H9 (cell line): Measurements from ENCODE around the gene ANGEL2. TPM values are rescaled to one million over a fixed set of nuclear protein-coding genes. Genes with fewer than 3 reads are reported as not detected.

Experiments used
- DNase-seq: peaks from one replicate; pipeline ENCODE4 v3.0.0-alpha.2; 2017
- H2AFZ ChIP-seq: one replicate; pipeline ENCODE4 v1.6.1; 2013; ENCODE audit warnings: mild to moderate bottlenecking, low read length, control low read depth, moderate library complexity
- H2AK5ac ChIP-seq: 2 replicates; pipeline ENCODE4 v1.6.1; 2013; ENCODE audit warnings: low read length, control low read depth, mixed read lengths; ENCODE audit not compliant: insufficient read length
- H2BK120ac ChIP-seq: one replicate; pipeline ENCODE4 v1.6.1; 2013; ENCODE audit warnings: low read depth, mild to moderate bottlenecking, low read length, control low read depth, inconsistent platforms; ENCODE audit not compliant: poor library complexity, severe bottlenecking
- H2BK12ac ChIP-seq: 2 replicates; pipeline ENCODE4 v1.6.1; 2013; ENCODE audit warnings: low read length, control low read depth, mixed read lengths, low read depth; ENCODE audit not compliant: insufficient read length
- H2BK15ac ChIP-seq: 2 replicates; pipeline ENCODE4 v1.6.1; 2013; ENCODE audit warnings: low read depth, low read length, control low read depth
- H2BK20ac ChIP-seq: one replicate; pipeline ENCODE4 v1.6.1; 2013; ENCODE audit warnings: low read depth, mild to moderate bottlenecking, low read length, control low read depth, inconsistent platforms; ENCODE audit not compliant: poor library complexity, severe bottlenecking
- H2BK5ac ChIP-seq: 2 replicates; pipeline ENCODE4 v1.6.1; 2013; ENCODE audit warnings: low read length, control low read depth, mixed read lengths; ENCODE audit not compliant: insufficient read length
- H3K14ac ChIP-seq: 2 replicates; pipeline ENCODE4 v1.6.1; 2013; ENCODE audit warnings: low read length, control low read depth; ENCODE audit not compliant: insufficient read depth
- H3K18ac ChIP-seq: 2 replicates; pipeline ENCODE4 v1.6.1; 2013; ENCODE audit warnings: low read depth, mild to moderate bottlenecking, mixed read lengths, low read length, control low read depth; ENCODE audit not compliant: insufficient read length
- H3K23ac ChIP-seq: 2 replicates; pipeline ENCODE4 v1.6.1; 2013; ENCODE audit warnings: low read length, control low read depth, mixed read lengths, low read depth; ENCODE audit not compliant: insufficient read length
- H3K23me2 ChIP-seq: 2 replicates; pipeline ENCODE4 v1.6.1; 2013; ENCODE audit warnings: low read depth, mild to moderate bottlenecking, mixed read lengths, low read length, control low read depth; ENCODE audit not compliant: insufficient read length, poor library complexity, severe bottlenecking
- H3K27ac ChIP-seq: 2 replicates; pipeline ENCODE4 v1.5.1; 2013; ENCODE audit warnings: low read length, control low read depth, mixed read lengths, low read depth; ENCODE audit not compliant: insufficient read length
- H3K27me3 ChIP-seq: 2 replicates; pipeline ENCODE4 v1.6.1; 2013; ENCODE audit warnings: low read length, control low read depth, inconsistent platforms; ENCODE audit not compliant: insufficient read depth
- H3K4ac ChIP-seq: 2 replicates; pipeline ENCODE4 v1.6.1; 2013; ENCODE audit warnings: low read depth, mild to moderate bottlenecking, control low read depth, inconsistent platforms, low read length, moderate library complexity
- H3K4me1 ChIP-seq: 2 replicates; pipeline ENCODE4 v1.6.1; 2013; ENCODE audit warnings: low read length, control low read depth, inconsistent platforms; ENCODE audit not compliant: insufficient read depth
- H3K4me2 ChIP-seq: 2 replicates; pipeline ENCODE4 v1.6.1; 2013; ENCODE audit warnings: low read length, control low read depth, mixed read lengths; ENCODE audit not compliant: insufficient read length, insufficient read depth
- H3K56ac ChIP-seq: 2 replicates; pipeline ENCODE4 v1.6.1; 2013; ENCODE audit warnings: low read depth, mild to moderate bottlenecking, mixed read lengths, low read length, control low read depth; ENCODE audit not compliant: insufficient read length
- H3K79me1 ChIP-seq: 2 replicates; pipeline ENCODE4 v1.6.1; 2013; ENCODE audit warnings: low read depth, mild to moderate bottlenecking, moderate library complexity, low read length, control low read depth, inconsistent platforms; ENCODE audit not compliant: insufficient read depth, poor library complexity, severe bottlenecking
- H3K79me2 ChIP-seq: 2 replicates; pipeline ENCODE4 v1.6.1; 2013; ENCODE audit warnings: low read length, control low read depth, inconsistent platforms; ENCODE audit not compliant: insufficient read depth
- H3K9ac ChIP-seq: 2 replicates; pipeline ENCODE4 v1.6.1; 2013; ENCODE audit warnings: low read length, control low read depth, mixed read lengths; ENCODE audit not compliant: insufficient read length; ENCODE audit errors: extremely low read depth
- H3K9me3 ChIP-seq: one replicate; pipeline ENCODE4 v1.6.1; 2013; ENCODE audit warnings: low read depth, low read length, inconsistent platforms; ENCODE audit not compliant: control insufficient read depth
- H3T11ph ChIP-seq: one replicate; pipeline ENCODE4 v1.6.1; 2013; ENCODE audit warnings: mild to moderate bottlenecking, low read length, control low read depth, inconsistent platforms
- H4K20me1 ChIP-seq: one replicate; pipeline ENCODE4 v1.6.1; 2013; ENCODE audit not compliant: control insufficient read depth, insufficient read length, insufficient read depth
- H4K5ac ChIP-seq: 2 replicates; pipeline ENCODE4 v1.6.1; 2013; ENCODE audit warnings: low read depth, mild to moderate bottlenecking, mixed read lengths, low read length, control low read depth; ENCODE audit not compliant: insufficient read length
- H4K8ac ChIP-seq: replicated peaks from 2 replicates; pipeline ENCODE4 v1.6.1; 2013; ENCODE audit warnings: low read length, control low read depth, mixed read lengths, low read depth; ENCODE audit not compliant: insufficient read length
- H4K91ac ChIP-seq: 2 replicates; pipeline ENCODE4 v1.6.1; 2013; ENCODE audit warnings: low read depth, mild to moderate bottlenecking, moderate library complexity, mixed read lengths, low read length, control low read depth; ENCODE audit not compliant: insufficient read length
- H3K27ac Mint-ChIP-seq, 3 experiments: 2 replicates in 2 of 3; 3 replicates in 1 of 3; pipeline ENCODE4 v1.8.0; 2020 to 2021; ENCODE audit warnings: mixed read lengths in 3 of 3, mild to moderate bottlenecking in 1 of 3, moderate library complexity in 1 of 3
- H3K27me3 Mint-ChIP-seq: 2 replicates; pipeline ENCODE4 v1.8.0; 2021; ENCODE audit warnings: low read depth, mild to moderate bottlenecking, moderate library complexity, mixed read lengths
- H3K36me3 Mint-ChIP-seq, 3 experiments: 2 replicates in 2 of 3; 3 replicates in 1 of 3; pipeline ENCODE4 v1.8.0; 2020 to 2021; ENCODE audit warnings: low read depth in 3 of 3, mixed read lengths in 3 of 3; ENCODE audit not compliant: insufficient read depth in 1 of 3
- H3K4me1 Mint-ChIP-seq, 2 experiments: 2 replicates each; pipeline ENCODE4 v1.8.0; 2020; ENCODE audit warnings: mixed read lengths in 2 of 2
- H3K4me3 Mint-ChIP-seq, 2 experiments: 2 replicates in 1 of 2; 3 replicates in 1 of 2; pipeline ENCODE4 v1.8.0; 2020 to 2021; ENCODE audit warnings: mild to moderate bottlenecking in 2 of 2, mixed read lengths in 2 of 2, moderate library complexity in 1 of 2
- H3K9me3 Mint-ChIP-seq, 2 experiments: 2 replicates in 1 of 2; 3 replicates in 1 of 2; pipeline ENCODE4 v1.8.0; 2020; ENCODE audit warnings: mild to moderate bottlenecking in 2 of 2, mixed read lengths in 2 of 2, moderate library complexity in 1 of 2
- WGBS: extraction: QIAGEN DNeasy Blood & Tissue Kit; methylation state at CpG from one replicate; pipeline ENCODE4 v1.1.7; 2013; ENCODE audit warnings: missing lambda C conversion rate, low lambda C conversion rate, mixed read lengths; ENCODE audit not compliant: insufficient read length; ENCODE audit errors: extremely low coverage; 5-methylcytosine and 5-hydroxymethylcytosine counted together
- long read RNA-seq: library from polyadenylated mRNA; unstranded; transcript quantifications from one replicate; pipeline ENCODE4 v2.0.0, GENCODE V29; 2020
- total RNA-seq: library from RNA; stranded (reverse); gene quantifications from 2 replicates; pipeline ENCODE4 v1.2.1, GENCODE V29; 2021
- TF ChIP-seq, protein P1 (sequence below): fragments of 200-600 bp; sonication (generic); conservative IDR thresholded peaks from 3 replicates; pipeline ENCODE4 v1.8.0; 2021; ENCODE audit warnings: antibody characterized with exemption, mild to moderate bottlenecking

ANGEL2 gene, protein sequence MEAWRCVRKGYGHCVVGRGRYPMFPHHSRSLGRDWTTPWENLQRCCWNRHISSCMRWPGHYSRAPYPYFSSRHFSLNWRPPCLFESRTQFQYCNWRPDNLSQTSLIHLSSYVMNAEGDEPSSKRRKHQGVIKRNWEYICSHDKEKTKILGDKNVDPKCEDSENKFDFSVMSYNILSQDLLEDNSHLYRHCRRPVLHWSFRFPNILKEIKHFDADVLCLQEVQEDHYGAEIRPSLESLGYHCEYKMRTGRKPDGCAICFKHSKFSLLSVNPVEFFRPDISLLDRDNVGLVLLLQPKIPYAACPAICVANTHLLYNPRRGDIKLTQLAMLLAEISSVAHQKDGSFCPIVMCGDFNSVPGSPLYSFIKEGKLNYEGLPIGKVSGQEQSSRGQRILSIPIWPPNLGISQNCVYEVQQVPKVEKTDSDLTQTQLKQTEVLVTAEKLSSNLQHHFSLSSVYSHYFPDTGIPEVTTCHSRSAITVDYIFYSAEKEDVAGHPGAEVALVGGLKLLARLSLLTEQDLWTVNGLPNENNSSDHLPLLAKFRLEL
- total RNA-seq, result 42.4 and 47.8 TPM in 2 replicates
- long read RNA-seq, full-length matches to known transcripts, result 54 of 105 reads
- long read RNA-seq, partial matches to known transcripts, result 8 of 105 reads
- long read RNA-seq, other reads (novel, unspliced or antisense), result 43 of 105 reads

DNA sequence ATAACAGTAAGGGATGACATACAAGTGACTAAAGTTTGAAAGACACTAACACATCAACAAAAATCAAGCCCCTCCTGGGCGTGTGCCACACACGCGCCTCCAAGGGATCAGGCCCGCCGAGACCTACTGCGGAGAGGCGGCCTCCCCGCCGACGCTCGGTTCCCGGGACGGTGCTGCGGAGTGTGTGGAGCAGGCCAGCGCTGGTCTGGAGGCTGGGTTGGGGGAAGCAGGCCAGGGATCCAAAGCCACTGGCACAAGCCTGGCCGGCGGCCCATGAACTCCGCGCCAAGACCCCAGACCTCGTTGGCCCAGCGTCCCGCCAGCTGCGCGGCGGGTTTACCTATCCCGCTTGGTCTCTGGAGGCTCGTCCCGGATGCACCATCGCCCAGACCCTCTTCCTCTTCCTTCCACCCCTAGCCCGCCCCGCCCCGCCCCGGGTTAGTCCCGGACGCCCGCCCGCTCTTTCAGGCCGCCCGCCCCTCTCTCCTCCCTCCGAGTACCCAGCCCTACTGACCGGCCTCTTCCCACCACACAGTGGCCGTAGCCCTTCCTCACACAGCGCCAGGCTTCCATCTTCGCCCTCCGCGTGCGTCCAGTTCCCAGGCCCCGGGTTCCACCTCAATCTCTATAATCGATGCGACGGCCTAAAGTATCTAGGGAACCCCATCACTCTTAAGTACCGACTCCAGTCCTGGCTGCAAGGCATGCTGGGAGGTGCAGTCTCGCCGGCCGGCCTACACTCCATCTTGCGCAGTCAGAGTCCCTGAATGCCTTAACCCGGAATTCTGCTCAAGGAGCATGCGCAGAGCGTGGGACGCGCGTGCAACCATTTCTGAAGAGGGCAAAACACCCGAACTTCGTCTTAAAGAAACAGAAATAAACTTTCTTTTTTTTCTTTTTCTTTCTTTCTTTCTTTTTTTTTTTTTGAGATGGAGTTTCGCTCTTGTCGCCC, at the start of gene ANGEL2:
ANGEL2 (minus strand) TSS at position 769 of the 952 bp plus-strand sequence; CDS start at position 573, 196 bp downstream.
- Histone ChIP-seq H2BK5ac (peak within 1 kb of the TSS; percentile 22), H3K9me3 (no peaks in the 10 kb centered on the region), H2AFZ (no peak within 1 kb of the TSS), H3T11ph (no peak within 1 kb of the TSS), H3K79me1 (no peaks in the 10 kb centered on the region), H3K9ac (peak within 1 kb of the TSS; percentile 89), H2BK12ac (no peak within 1 kb of the TSS), H2BK15ac (no peak within 1 kb of the TSS), H3K27ac (peak within 1 kb of the TSS; percentile 87), H4K91ac (no peak within 1 kb of the TSS), H3K4ac (no peak within 1 kb of the TSS; the same call in 1 of the 2 replicates), H3K23ac (no peak within 1 kb of the TSS), H4K5ac (peak within 1 kb of the TSS; percentile 77), H3K79me2 (peaks cover 5% of the 10 kb centered on the region; the same call in 1 of the 2 replicates), H2BK20ac (no peak within 1 kb of the TSS), H3K14ac (peak within 1 kb of the TSS; percentile 97), H2BK120ac (no peak within 1 kb of the TSS), H3K4me1 (peaks cover 2% of the 10 kb centered on the region; the same call in 1 of the 2 replicates), H4K8ac (no peak within 1 kb of the TSS), H3K56ac (peak within 1 kb of the TSS; percentile 37), H4K20me1 (no peaks in the 10 kb centered on the region), H3K23me2 (peaks cover 4% of the 10 kb centered on the region), H3K4me2 (peak within 1 kb of the TSS; percentile 99), H3K27me3 (no peaks in the 10 kb centered on the region), H2AK5ac (no peak within 1 kb of the TSS), H3K18ac (peak within 1 kb of the TSS; percentile 93)
- Mint-ChIP-seq H3K4me3 (peak within 1 kb of the TSS; percentile 99 to 100), H3K36me3 (peaks cover 5 to 27% (median 25%) of the 10 kb centered on the region in 3 experiments; a peak in 6 of 7 replicates), H3K9me3 (no peaks in the 10 kb centered on the region), H3K27me3 (no peaks in the 10 kb centered on the region), H3K27ac (peak within 1 kb of the TSS; percentile 99 to 100 (median 100)), H3K4me1 (peaks cover 8 to 11% of the 10 kb centered on the region in 2 experiments)
- TF ChIP-seq, protein P1, sequence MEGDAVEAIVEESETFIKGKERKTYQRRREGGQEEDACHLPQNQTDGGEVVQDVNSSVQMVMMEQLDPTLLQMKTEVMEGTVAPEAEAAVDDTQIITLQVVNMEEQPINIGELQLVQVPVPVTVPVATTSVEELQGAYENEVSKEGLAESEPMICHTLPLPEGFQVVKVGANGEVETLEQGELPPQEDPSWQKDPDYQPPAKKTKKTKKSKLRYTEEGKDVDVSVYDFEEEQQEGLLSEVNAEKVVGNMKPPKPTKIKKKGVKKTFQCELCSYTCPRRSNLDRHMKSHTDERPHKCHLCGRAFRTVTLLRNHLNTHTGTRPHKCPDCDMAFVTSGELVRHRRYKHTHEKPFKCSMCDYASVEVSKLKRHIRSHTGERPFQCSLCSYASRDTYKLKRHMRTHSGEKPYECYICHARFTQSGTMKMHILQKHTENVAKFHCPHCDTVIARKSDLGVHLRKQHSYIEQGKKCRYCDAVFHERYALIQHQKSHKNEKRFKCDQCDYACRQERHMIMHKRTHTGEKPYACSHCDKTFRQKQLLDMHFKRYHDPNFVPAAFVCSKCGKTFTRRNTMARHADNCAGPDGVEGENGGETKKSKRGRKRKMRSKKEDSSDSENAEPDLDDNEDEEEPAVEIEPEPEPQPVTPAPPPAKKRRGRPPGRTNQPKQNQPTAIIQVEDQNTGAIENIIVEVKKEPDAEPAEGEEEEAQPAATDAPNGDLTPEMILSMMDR, result no peak
- peak; percentile 98 for DNase-seq
- no CpG with 5 or more reads among the region's 66 CpGs for WGBS
